Activated T-helper 17 cell treated with anti-CD3 and anti-CD28 coated beads, Interleukin-2, amount 50 U/mL, for 72 hours (primary cell): ENCODE data around the gene SCAF1. TPM values are rescaled to one million over a fixed set of nuclear protein-coding genes. Genes with fewer than 3 reads are reported as not detected.
"Not testable (repeated sequence)": the region's sequence is repeated elsewhere in the genome, so short reads cannot be mapped to it uniquely, and the experiment has no call there.

Source experiments
- ATAC-seq: fragments of 150-1000 bp; cut with Tn5 transposase; replicated peaks from 2 replicates; pipeline ENCODE4 v1.10.0; 2021; ENCODE audit warnings: mild to moderate bottlenecking, moderate library complexity
- H3K27ac Mint-ChIP-seq: one replicate; pipeline ENCODE4 v1.8.0; 2022; ENCODE audit warnings: mixed read lengths
- H3K27me3 Mint-ChIP-seq: one replicate; pipeline ENCODE4 v1.8.0; 2022; ENCODE audit warnings: mixed read lengths
- H3K36me3 Mint-ChIP-seq: one replicate; pipeline ENCODE4 v1.8.0; 2022; ENCODE audit warnings: low read depth, mild to moderate bottlenecking, mixed read lengths
- H3K4me1 Mint-ChIP-seq: one replicate; pipeline ENCODE4 v1.8.0; 2022; ENCODE audit warnings: mixed read lengths
- H3K4me3 Mint-ChIP-seq: one replicate; pipeline ENCODE4 v1.8.0; 2022; ENCODE audit warnings: mild to moderate bottlenecking, mixed read lengths
- H3K9me3 Mint-ChIP-seq: one replicate; pipeline ENCODE4 v1.8.0; 2022; ENCODE audit warnings: mixed read lengths
- total RNA-seq, 2 donors: library from RNA; stranded (reverse); gene quantifications; one replicate each; pipeline ENCODE4 v1.2.3, GENCODE V29; 2022

SCAF1 gene
- total RNA-seq, 2 donors from 2014 or later: 53.8 to 60.5 TPM

- Mint-ChIP-seq H3K4me1 (peaks cover 5% of the 10 kb centered on the region), H3K27me3 (no peaks in the 10 kb centered on the region), H3K36me3 (peaks cover 64% of the 10 kb centered on the region), H3K9me3 (no peaks in the 10 kb centered on the region), H3K27ac (no peak overlapping the region), H3K4me3 (no peak overlapping the region)
- ATAC-seq: no peak
Observed at GRCh38 chr19:49602806-49603205, 39.2 kb upstream of the SCAF1 start.

GRCh38 chr19:49605605-49606004 lies 36.4 kb upstream of the SCAF1 start:
- Mint-ChIP-seq H3K27ac (no peak overlapping the region), H3K9me3 (no peaks in the 10 kb centered on the region), H3K27me3 (no peaks in the 10 kb centered on the region), H3K36me3 (peaks cover 71% of the 10 kb centered on the region), H3K4me1 (no peaks in the 10 kb centered on the region), H3K4me3 (no peak overlapping the region)
- no peak for ATAC-seq

GRCh38 chr19:49609499-49610092 lies 32.4 kb upstream of the SCAF1 start:
- Mint-ChIP-seq H3K36me3 (peaks cover 57% of the 10 kb centered on the region), H3K27me3 (no peaks in the 10 kb centered on the region), H3K4me3 (no peak overlapping the region), H3K4me1 (peaks cover 11% of the 10 kb centered on the region), H3K9me3 (no peaks in the 10 kb centered on the region), H3K27ac (no peak overlapping the region)
- no peak for ATAC-seq

GRCh38 chr19:49613374-49613773 lies 28.6 kb upstream of the SCAF1 start:
- peak overlapping the region; percentile 89 for H3K27ac Mint-ChIP-seq
- peaks cover 73% of the 10 kb centered on the region for H3K36me3 Mint-ChIP-seq
- no peak for ATAC-seq
- H3K27me3 Mint-ChIP-seq: no peaks in the 10 kb centered on the region
- H3K4me3 Mint-ChIP-seq: peak overlapping the region; percentile 59
- H3K4me1 Mint-ChIP-seq: peaks cover 13% of the 10 kb centered on the region
- H3K9me3 Mint-ChIP-seq: no peaks in the 10 kb centered on the region

DNA sequence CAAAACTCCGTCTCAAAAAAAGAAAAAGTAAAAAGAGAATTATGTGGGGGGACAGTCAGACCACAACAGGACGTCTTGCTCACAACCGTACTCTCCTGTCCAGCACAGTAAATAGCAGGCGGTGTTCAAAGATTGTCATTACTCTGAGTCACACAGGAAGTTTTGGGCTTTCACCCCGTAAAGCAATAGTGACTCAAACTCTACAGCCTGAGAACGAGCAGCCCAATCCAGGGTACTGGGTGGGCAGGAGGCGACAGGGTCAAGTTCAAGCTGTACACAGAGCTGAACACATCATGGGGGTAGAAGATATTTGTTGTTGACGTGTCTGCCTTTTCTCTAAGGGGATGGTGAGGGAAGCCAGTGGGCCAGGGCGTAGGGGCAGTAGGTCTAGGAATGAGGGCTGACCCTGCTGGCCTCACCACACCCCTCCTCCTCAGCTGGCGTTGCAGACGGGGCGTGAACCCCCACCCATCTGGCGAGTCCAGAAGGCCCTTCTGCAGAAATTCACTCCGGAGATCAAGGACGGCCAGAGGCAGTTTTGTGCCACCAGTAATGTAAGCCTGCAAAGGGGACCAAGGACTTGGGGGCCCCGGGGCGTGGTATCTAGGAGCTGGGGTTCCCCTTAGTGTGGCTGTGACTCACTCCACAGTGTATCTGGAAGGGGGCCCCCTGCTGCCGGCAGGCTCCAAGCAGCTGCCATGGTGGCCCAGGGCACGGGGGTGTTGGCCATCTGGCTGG lies 27.7 kb upstream of the SCAF1 start:
- ATAC-seq: peak; percentile 97
- H3K27me3 Mint-ChIP-seq: no peaks in the 10 kb centered on the region
- H3K4me1 Mint-ChIP-seq: peaks cover 13% of the 10 kb centered on the region
- peak overlapping the region; percentile 89 for H3K27ac Mint-ChIP-seq
- H3K9me3 Mint-ChIP-seq: no peaks in the 10 kb centered on the region
- H3K4me3 Mint-ChIP-seq: peak overlapping the region; percentile 59
- peaks cover 72% of the 10 kb centered on the region for H3K36me3 Mint-ChIP-seq

DNA sequence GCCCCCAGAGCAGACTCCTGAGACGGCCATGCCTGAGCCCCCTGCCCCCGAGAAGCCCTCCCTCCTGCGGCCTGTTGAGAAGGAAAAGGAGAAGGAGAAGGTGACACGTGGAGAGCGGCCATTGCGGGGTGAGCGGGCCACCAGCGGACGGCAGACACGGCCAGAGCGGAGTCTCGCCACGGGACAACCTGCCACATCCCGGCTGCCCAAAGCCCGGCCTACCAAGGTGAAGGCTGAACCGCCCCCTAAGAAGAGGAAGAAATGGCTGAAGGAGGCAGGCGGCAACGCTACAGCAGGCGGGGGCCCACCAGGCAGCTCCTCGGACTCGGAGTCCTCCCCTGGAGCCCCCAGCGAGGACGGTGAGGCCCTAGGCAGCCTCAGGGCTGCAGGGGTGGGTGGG lies 26.1 kb upstream of the SCAF1 start:
- no peak for ATAC-seq
- no peak overlapping the region for H3K4me3 Mint-ChIP-seq
- peaks cover 13% of the 10 kb centered on the region for H3K4me1 Mint-ChIP-seq
- H3K27ac Mint-ChIP-seq: no peak overlapping the region
- no peaks in the 10 kb centered on the region for H3K27me3 Mint-ChIP-seq
- peaks cover 69% of the 10 kb centered on the region for H3K36me3 Mint-ChIP-seq
- no peaks in the 10 kb centered on the region for H3K9me3 Mint-ChIP-seq

DNA sequence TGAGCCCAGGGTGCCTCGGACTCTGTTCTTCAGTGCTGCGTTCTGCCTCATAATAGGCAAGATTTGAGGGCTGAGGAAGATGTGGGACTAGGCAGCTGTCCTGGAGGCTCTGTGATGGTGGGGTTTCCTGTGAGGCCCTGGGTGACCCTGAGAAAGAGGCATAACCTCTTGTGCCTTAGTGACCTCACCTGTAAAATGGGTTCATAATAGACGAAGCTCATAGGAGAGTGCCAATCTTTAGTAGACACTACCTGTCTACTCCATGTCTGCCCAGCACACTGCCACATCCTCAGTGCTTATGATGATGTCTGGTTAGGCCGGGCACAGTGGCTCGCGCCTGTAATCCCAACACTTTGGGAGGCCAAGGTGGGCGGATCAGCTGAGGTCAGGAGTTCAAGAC lies 25.5 kb upstream of the SCAF1 start:
- Mint-ChIP-seq H3K27me3 (no peaks in the 10 kb centered on the region), H3K36me3 (peaks cover 71% of the 10 kb centered on the region), H3K27ac (no peak overlapping the region), H3K4me3 (no peak overlapping the region), H3K4me1 (peaks cover 13% of the 10 kb centered on the region), H3K9me3 (no peaks in the 10 kb centered on the region)
- no peak for ATAC-seq

DNA sequence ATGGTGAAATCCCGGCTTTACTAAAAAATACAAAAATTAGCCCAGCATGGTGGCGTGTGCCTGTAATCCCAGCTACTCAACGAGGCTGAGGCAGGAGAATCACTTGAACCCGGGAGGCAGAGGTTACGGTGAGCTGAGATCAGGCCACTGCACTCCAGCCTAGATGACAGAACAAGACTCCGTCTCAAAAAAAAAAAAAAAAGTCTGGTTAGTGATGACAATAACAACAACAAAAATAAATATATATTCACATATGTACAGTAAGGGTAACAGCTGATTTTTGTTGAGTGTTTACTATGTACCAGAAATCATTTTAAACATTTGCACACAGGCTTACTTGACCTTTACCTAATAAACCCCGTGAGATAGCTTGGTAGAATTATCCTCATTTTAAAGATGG lies 25.1 kb upstream of the SCAF1 start:
- Mint-ChIP-seq H3K4me3 (no peak overlapping the region), H3K27me3 (no peaks in the 10 kb centered on the region), H3K36me3 (peaks cover 74% of the 10 kb centered on the region), H3K27ac (peak overlapping the region; percentile 33), H3K4me1 (peaks cover 13% of the 10 kb centered on the region), H3K9me3 (no peaks in the 10 kb centered on the region)
- ATAC-seq: no peak

GRCh38 chr19:49617860-49618259 lies 24.1 kb upstream of the SCAF1 start:
- Mint-ChIP-seq H3K27ac (peak overlapping the region; percentile 33), H3K36me3 (peaks cover 75% of the 10 kb centered on the region)
- not testable (repeated sequence) for H3K4me1 Mint-ChIP-seq, H3K4me3 Mint-ChIP-seq, ATAC-seq, H3K9me3 Mint-ChIP-seq, H3K27me3 Mint-ChIP-seq

GRCh38 chr19:49624967-49625910 lies 16.8 kb upstream of the SCAF1 start:
- H3K27me3 Mint-ChIP-seq: no peaks in the 10 kb centered on the region
- no peak for ATAC-seq
- no peak overlapping the region for H3K4me3 Mint-ChIP-seq
- peaks cover 5% of the 10 kb centered on the region for H3K4me1 Mint-ChIP-seq
- no peaks in the 10 kb centered on the region for H3K9me3 Mint-ChIP-seq
- no peak overlapping the region for H3K27ac Mint-ChIP-seq
- peaks cover 52% of the 10 kb centered on the region for H3K36me3 Mint-ChIP-seq

- ATAC-seq: no peak
- Mint-ChIP-seq H3K4me1 (peaks cover 5% of the 10 kb centered on the region), H3K27me3 (no peaks in the 10 kb centered on the region), H3K36me3 (peaks cover 51% of the 10 kb centered on the region), H3K27ac (no peak overlapping the region), H3K4me3 (no peak overlapping the region), H3K9me3 (no peaks in the 10 kb centered on the region)
Observed at GRCh38 chr19:49626226-49626625, 15.8 kb upstream of the SCAF1 start.

GRCh38 chr19:49629659-49630058 lies 12.3 kb upstream of the SCAF1 start:
- no peak overlapping the region for H3K4me3 Mint-ChIP-seq
- peaks cover 25% of the 10 kb centered on the region for H3K36me3 Mint-ChIP-seq
- no peaks in the 10 kb centered on the region for H3K27me3 Mint-ChIP-seq
- ATAC-seq: no peak
- no peak overlapping the region for H3K27ac Mint-ChIP-seq
- H3K9me3 Mint-ChIP-seq: no peaks in the 10 kb centered on the region
- H3K4me1 Mint-ChIP-seq: peaks cover 5% of the 10 kb centered on the region

DNA sequence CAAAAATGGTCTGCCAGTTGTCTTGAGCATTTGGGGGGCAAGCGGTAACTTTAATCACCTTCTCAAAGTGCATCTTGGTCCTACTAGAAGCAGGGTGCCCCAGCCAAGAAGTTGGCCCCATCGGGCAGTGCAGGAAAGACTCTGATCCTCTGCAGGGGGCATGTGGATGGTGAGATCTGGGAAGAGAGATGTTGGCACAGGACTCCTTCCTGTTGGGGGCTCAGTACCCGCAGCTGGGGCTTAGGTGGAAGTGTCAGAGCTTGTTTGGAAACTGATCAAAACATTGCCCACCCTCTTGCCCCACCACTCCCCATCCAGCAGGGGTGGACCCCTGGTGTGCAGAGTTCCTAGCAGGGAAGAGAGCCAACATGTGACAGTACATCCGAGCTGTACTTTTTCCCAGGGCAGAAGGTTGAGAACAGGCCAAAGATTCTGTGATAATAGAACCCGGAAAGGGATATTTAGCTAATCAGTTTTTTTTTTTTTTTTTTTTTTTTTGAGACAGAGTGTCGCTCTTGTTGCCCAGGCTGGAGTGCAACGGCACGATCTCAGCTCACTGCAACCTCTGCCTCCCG lies 10.9 kb upstream of the SCAF1 start:
- no peaks in the 10 kb centered on the region for H3K27me3 Mint-ChIP-seq
- no peak overlapping the region for H3K4me3 Mint-ChIP-seq
- no peak for ATAC-seq
- H3K36me3 Mint-ChIP-seq: peaks cover 18% of the 10 kb centered on the region
- H3K27ac Mint-ChIP-seq: no peak overlapping the region
- H3K9me3 Mint-ChIP-seq: no peaks in the 10 kb centered on the region
- H3K4me1 Mint-ChIP-seq: peaks cover 9% of the 10 kb centered on the region

GRCh38 chr19:49631610-49632192 lies 10.3 kb upstream of the SCAF1 start:
- ATAC-seq: no peak
- Mint-ChIP-seq H3K27me3 (no peaks in the 10 kb centered on the region), H3K4me3 (no peak overlapping the region), H3K9me3 (no peaks in the 10 kb centered on the region), H3K36me3 (peaks cover 13% of the 10 kb centered on the region), H3K27ac (no peak overlapping the region), H3K4me1 (peaks cover 11% of the 10 kb centered on the region)
